Spleen (tissue), 7 donors: ENCODE data around the gene GGT6.

ENCODE experiments used
- CTCF ChIP-seq, 11 experiments: fragments of 200-600 bp in 7 of 11; fragments of 450-650 bp in 4 of 11; sonication (generic) in 4 of 11; IDR thresholded peaks in 8 of 11; conservative IDR thresholded peaks in 3 of 11; 1 replicate in 7 of 11; 2 replicates in 4 of 11; pipeline versions ENCODE4 v1.4.0 to v1.8.0; 2016 to 2021; ENCODE audit warnings: antibody characterized with exemption in 11 of 11, inconsistent platforms in 4 of 11, mild to moderate bottlenecking in 1 of 11
- POLR2A ChIP-seq, 3 donors: fragments of 450-650 bp; IDR thresholded peaks; one replicate each; pipeline ENCODE4 v1.5.1; 2017; ENCODE audit warnings: antibody characterized with exemption in 3 of 3, mild to moderate bottlenecking in 1 of 3
- donor health status: DM: no; HTN: no; CAD: no; lungs with moderate emphysema.
- donor health status: DM: no; HTN: no; CAD: no.
- donor health status: DM: no; HTN: no; CAD: no.

- TF ChIP-seq POLR2A (IDR thresholded peaks at IDR 0.05) (no peak), CTCF (IDR thresholded peaks at IDR 0.05 in 8 of 11, conservative IDR thresholded peaks at IDR 0.05 in 3 of 11) (no peak)
Measured at GRCh38 chr17:4541328-4542002, 18.9 kb downstream of the GGT6 start.
